Vagina (tissue), 2 donors: ENCODE data around the gene TPRN.

Source experiments
- POLR2A ChIP-seq, 2 donors: fragments of 450-650 bp; IDR thresholded peaks; one replicate each; pipeline ENCODE4 v1.6.1; 2017; ENCODE audit warnings: antibody characterized with exemption in 2 of 2, mild to moderate bottlenecking in 2 of 2, moderate library complexity in 2 of 2
- POLR2AphosphoS5 ChIP-seq, 2 donors: sonication (generic); formaldehyde crosslinking; IDR thresholded peaks; one replicate each; pipeline ENCODE4 v1.9.0; 2017; ENCODE audit warnings: antibody characterized with exemption in 2 of 2, mild to moderate bottlenecking in 2 of 2, low read depth in 1 of 2; ENCODE audit not compliant: insufficient read depth in 1 of 2

DNA sequence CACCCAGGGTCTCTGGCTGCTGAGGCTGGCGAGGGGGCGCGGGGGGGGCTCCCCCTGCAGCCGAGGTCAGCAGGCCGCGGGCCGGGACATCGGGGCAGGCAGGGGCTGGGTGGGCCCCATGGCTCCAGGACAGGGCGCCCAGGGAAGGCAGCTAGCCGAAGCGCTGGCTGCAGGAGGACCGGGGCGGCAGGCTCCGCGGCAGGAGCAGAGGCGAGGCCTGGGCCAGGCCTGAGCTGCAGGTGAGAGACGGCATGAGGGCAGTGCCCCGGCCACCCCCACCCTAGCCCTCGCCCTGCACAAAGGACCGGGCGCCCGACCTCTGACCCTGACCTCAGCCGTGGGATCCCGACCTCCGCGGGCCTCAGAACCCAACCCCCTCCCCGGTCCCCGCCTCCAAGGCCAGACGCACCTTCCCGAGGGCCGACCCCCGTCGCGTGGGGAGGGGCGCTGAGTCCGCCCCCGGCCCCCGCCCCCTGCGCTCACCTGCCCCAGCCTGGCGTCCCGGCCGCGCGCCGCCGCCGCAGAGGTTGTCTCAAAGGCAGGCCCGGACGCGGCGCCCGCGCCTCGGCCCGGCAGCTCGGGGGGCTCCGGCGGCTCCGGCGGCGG lies 21.1 kb upstream of the TPRN start:
- TF ChIP-seq POLR2A (IDR thresholded peaks at IDR 0.05) = no peak
- TF ChIP-seq POLR2AphosphoS5 (IDR thresholded peaks at IDR 0.05; ENCODE audit: insufficient read depth in 1 of 2, low read depth in 1 of 2) = no peak
